Forelimb muscle (tissue), 1 donor: ENCODE results near the gene GBX2. TPM values are rescaled to one million over a fixed set of nuclear protein-coding genes. Genes with fewer than 3 reads are reported as not detected.

Experiments
- DNase-seq: peaks from one replicate; pipeline ENCODE4 v3.0.0-alpha.2; 2013; ENCODE audit warnings: low read depth
- polyA plus RNA-seq: library from polyadenylated mRNA; unstranded; fragments of 120-200 nt; gene quantifications from one replicate; pipeline ENCODE4 v1.2.1, GENCODE V29; 2013; ENCODE audit not compliant: insufficient read length

GBX2 gene
- polyA plus RNA-seq, 1 donor, result not detected

- DNase-seq, result no peak
Observed at GRCh38 chr2:236180831-236181453, 12.8 kb upstream of the GBX2 start.

- no peak for DNase-seq
Observed at GRCh38 chr2:236180076-236180816, 12.1 kb upstream of the GBX2 start.

GRCh38 chr2:236179236-236180075, 11.3 kb upstream of the GBX2 start:
- DNase-seq, result no peak

GRCh38 chr2:236178890-236179235, 10.7 kb upstream of the GBX2 start:
- no peak for DNase-seq

GRCh38 chr2:236177967-236178889, 10.0 kb upstream of the GBX2 start:
- DNase-seq, result no peak

GRCh38 chr2:236177604-236177966, 9.4 kb upstream of the GBX2 start:
- DNase-seq, result no peak

GRCh38 chr2:236176951-236177350, 8.8 kb upstream of the GBX2 start:
- no peak for DNase-seq

GRCh38 chr2:236176417-236176816, 8.2 kb upstream of the GBX2 start:
- no peak for DNase-seq

- no peak for DNase-seq
Observed at GRCh38 chr2:236175548-236176150, 7.5 kb upstream of the GBX2 start.

GRCh38 chr2:236173729-236174607, 5.8 kb upstream of the GBX2 start:
- DNase-seq, result no peak

- no peak for DNase-seq
Observed at GRCh38 chr2:236173036-236173728, 5.0 kb upstream of the GBX2 start.

GRCh38 chr2:236172255-236173035, 4.3 kb upstream of the GBX2 start:
- no peak for DNase-seq

- no peak for DNase-seq
Observed at GRCh38 chr2:236171680-236172254, 3.6 kb upstream of the GBX2 start.

GRCh38 chr2:236171181-236171679, 3.0 kb upstream of the GBX2 start:
- no peak for DNase-seq

- DNase-seq, result no peak
Observed at GRCh38 chr2:236170590-236171165, 2.5 kb upstream of the GBX2 start.

GRCh38 chr2:236169741-236170589, 1.8 kb upstream of the GBX2 start:
- DNase-seq, result no peak

GRCh38 chr2:236169151-236169721, 1.1 kb upstream of the GBX2 start:
- DNase-seq, result no peak
